OCI-LY3 (cell line): ENCODE results near the gene PEX10.

Source experiments
- H2AFZ ChIP-seq: fragments of 200-600, 300-600 bp; shearing (Covaris generic); 2 replicates; pipeline ENCODE4 v1.6.0; 2014; ENCODE audit warnings: antibody characterized with exemption, low read depth, low read length
- H3K27ac ChIP-seq: fragments of 200-600, 300-600 bp; sonication (generic); 2 replicates; pipeline ENCODE4 v1.5.1; 2014; ENCODE audit warnings: mild to moderate bottlenecking, low read length, moderate library complexity, mixed read lengths
- H3K27me3 ChIP-seq: fragments of 200-600, 300-600 bp; sonication (generic); 2 replicates; pipeline ENCODE4 v1.6.1; 2014; ENCODE audit warnings: low read depth, low read length, mixed read lengths
- H3K36me3 ChIP-seq: fragments of 200-600, 300-600 bp; sonication (generic); replicated peaks from 2 replicates; pipeline ENCODE3; 2014; ENCODE audit warnings: low read depth, low read length, mixed read lengths
- H3K4me1 ChIP-seq: fragments of 300-600, 200-600 bp; sonication (generic); 2 replicates; pipeline ENCODE4 v1.6.1; 2014; ENCODE audit warnings: low read length, mixed read lengths
- H3K4me2 ChIP-seq: fragments of 200-600, 300-600 bp; sonication (generic); 2 replicates; pipeline ENCODE4 v1.6.1; 2014; ENCODE audit warnings: low read length, mixed read lengths
- H3K4me3 ChIP-seq: fragments of 300-600, 200-600 bp; sonication (generic); 2 replicates; pipeline ENCODE4 v1.5.1; 2014; ENCODE audit warnings: antibody characterized with exemption, mild to moderate bottlenecking, low read length, moderate library complexity
- H3K79me2 ChIP-seq: fragments of 300-600, 200-600 bp; shearing (Covaris generic); 2 replicates; pipeline ENCODE4 v1.6.1; 2014; ENCODE audit warnings: mild to moderate bottlenecking, low read length, mixed read lengths
- H3K9ac ChIP-seq: fragments of 300-600, 200-600 bp; shearing (Covaris generic); 2 replicates; pipeline ENCODE4 v1.6.0; 2014; ENCODE audit warnings: mild to moderate bottlenecking, low read length, moderate library complexity
- H3K9me3 ChIP-seq: fragments of 200-600, 300-600 bp; shearing (Covaris generic); 2 replicates; pipeline ENCODE4 v1.6.1; 2014; ENCODE audit warnings: low read length, mixed read lengths; ENCODE audit not compliant: insufficient read depth
- H4K20me1 ChIP-seq: fragments of 200-600, 300-600 bp; sonication (generic); 2 replicates; pipeline ENCODE4 v1.6.1; 2016; ENCODE audit warnings: low read length, mixed read lengths; ENCODE audit not compliant: insufficient read depth
- CTCF ChIP-seq: fragments of 200-600, 300-600 bp; sonication (generic); IDR thresholded peaks from 2 replicates; pipeline ENCODE4 v1.5.1; 2014; ENCODE audit warnings: antibody characterized with exemption, low read length, low read depth
- EZH2phosphoT487 ChIP-seq: fragments of 200-600 bp; shearing (Covaris generic); IDR thresholded peaks from 2 replicates; pipeline ENCODE4 v1.6.1; 2018; ENCODE audit warnings: antibody characterized with exemption, mixed run types, low read depth

PEX10 gene

GRCh38 chr1:2376931-2377672 is 35.3 kb downstream of the PEX10 start:
- no peak overlapping the region for H3K9ac ChIP-seq
- no peak overlapping the region for H3K4me2 ChIP-seq
- H3K4me3 ChIP-seq, result no peak overlapping the region
- no peaks in the 10 kb centered on the region for H3K79me2 ChIP-seq
- H4K20me1 ChIP-seq, result no peaks in the 10 kb centered on the region
- TF ChIP-seq EZH2phosphoT487, result no peak
- no peak for TF ChIP-seq CTCF
- no peaks in the 10 kb centered on the region for H3K36me3 ChIP-seq
- H3K4me1 ChIP-seq, result peaks cover 6% of the 10 kb centered on the region
- no peak overlapping the region for H2AFZ ChIP-seq
- peaks cover 13% of the 10 kb centered on the region; the same call in 1 of the 2 replicates for H3K27me3 ChIP-seq
- no peak overlapping the region for H3K27ac ChIP-seq
- H3K9me3 ChIP-seq, result no peaks in the 10 kb centered on the region

- Histone ChIP-seq H3K79me2 (no peaks in the 10 kb centered on the region), H2AFZ (no peak overlapping the region), H3K9me3 (no peaks in the 10 kb centered on the region), H3K4me3 (no peak overlapping the region), H3K4me1 (no peaks in the 10 kb centered on the region), H3K27me3 (peaks cover 13% of the 10 kb centered on the region; the same call in 1 of the 2 replicates), H3K27ac (no peak overlapping the region), H4K20me1 (no peaks in the 10 kb centered on the region), H3K4me2 (no peak overlapping the region), H3K9ac (no peak overlapping the region), H3K36me3 (no peaks in the 10 kb centered on the region)
- TF ChIP-seq EZH2phosphoT487, result no peak
- no peak for TF ChIP-seq CTCF
Measured at GRCh38 chr1:2376261-2376741, 36.1 kb downstream of the PEX10 start.

DNA sequence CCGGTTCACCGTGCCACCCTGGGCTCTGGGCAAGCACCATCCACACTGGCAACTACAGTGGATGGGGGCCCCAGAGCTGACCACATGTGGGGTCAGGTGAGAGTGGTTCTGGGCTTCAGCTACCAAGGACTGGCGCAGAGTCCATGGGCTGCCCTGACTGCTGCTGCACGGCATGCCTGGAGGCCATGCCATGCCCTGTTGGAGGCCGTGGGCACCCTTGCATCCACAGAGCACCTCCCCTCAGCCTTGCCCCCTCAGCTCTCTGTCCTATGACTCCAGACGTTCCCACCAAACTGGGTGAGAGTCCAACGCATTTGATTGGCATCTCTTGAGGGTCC is 36.5 kb downstream of the PEX10 start:
- no peak for TF ChIP-seq EZH2phosphoT487
- TF ChIP-seq CTCF, result no peak
- Histone ChIP-seq H3K79me2 (no peaks in the 10 kb centered on the region), H2AFZ (no peak overlapping the region), H3K4me1 (no peaks in the 10 kb centered on the region), H3K9me3 (no peaks in the 10 kb centered on the region), H3K4me3 (no peak overlapping the region), H3K9ac (no peak overlapping the region), H3K4me2 (no peak overlapping the region), H3K27ac (no peak overlapping the region), H3K27me3 (peaks cover 13% of the 10 kb centered on the region; the same call in 1 of the 2 replicates), H4K20me1 (no peaks in the 10 kb centered on the region), H3K36me3 (no peaks in the 10 kb centered on the region)

DNA sequence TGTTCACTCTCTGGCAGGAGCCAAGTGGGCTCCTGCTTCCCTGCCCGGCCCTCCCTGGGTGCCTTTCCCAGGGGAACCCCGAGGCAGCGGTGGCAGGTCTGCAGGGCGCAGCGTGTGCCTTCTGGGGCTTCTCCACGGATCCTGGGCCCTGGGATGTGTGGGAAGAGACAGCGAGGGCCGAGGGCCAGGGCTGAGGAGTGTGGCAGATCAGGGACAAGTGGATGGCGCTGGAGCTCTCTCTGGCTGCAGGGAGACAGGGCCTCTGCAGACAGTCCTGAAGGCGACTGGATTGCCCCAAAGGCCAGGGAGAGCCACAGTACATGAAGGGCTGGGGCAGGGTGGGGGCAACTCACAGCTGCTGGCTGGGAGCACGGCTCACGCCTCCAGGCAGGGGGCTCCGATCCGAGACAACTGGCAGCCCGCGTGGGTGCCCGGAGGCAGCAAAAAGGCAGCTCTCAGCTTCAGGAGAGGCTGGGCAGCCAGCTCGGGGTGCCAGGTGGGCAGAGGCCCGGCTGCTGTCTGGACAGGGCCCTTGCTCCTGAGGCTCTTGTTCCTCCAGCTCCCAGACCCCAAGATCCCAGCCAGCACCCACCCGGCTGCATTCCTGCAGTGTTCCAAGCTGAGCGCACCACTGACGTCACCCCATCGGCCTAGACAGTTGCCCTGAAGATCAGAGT is 37.0 kb downstream of the PEX10 start:
- H3K79me2 ChIP-seq, result no peaks in the 10 kb centered on the region
- TF ChIP-seq CTCF, result no peak
- TF ChIP-seq EZH2phosphoT487, result no peak
- no peaks in the 10 kb centered on the region for H3K4me1 ChIP-seq
- H3K27me3 ChIP-seq, result peaks cover 13% of the 10 kb centered on the region; the same call in 1 of the 2 replicates
- no peak overlapping the region for H3K4me2 ChIP-seq
- H3K9me3 ChIP-seq, result no peaks in the 10 kb centered on the region
- no peak overlapping the region for H2AFZ ChIP-seq
- no peak overlapping the region for H3K9ac ChIP-seq
- no peaks in the 10 kb centered on the region for H3K36me3 ChIP-seq
- H3K27ac ChIP-seq, result no peak overlapping the region
- H3K4me3 ChIP-seq, result no peak overlapping the region
- H4K20me1 ChIP-seq, result no peaks in the 10 kb centered on the region
